HEK293 (cell line): ENCODE measurements around the gene EXOSC6.

ENCODE experiments used
- CTCF ChIA-PET: fragments of 350-600 bp; formaldehyde crosslinking; extraction: SDS; loops from one replicate; lab custom pipeline; 2021; ENCODE audit warnings: antibody characterized with exemption; lab: Yijun Ruan, JAX
- POLR2A ChIA-PET: fragments of 300-600 bp; formaldehyde crosslinking; extraction: SDS; loops from one replicate; lab custom pipeline; 2020; ENCODE audit warnings: antibody characterized with exemption, inconsistent platforms; lab: Yijun Ruan, JAX
- H3K27ac ChIP-seq: fragments of 200-500 bp; sonication (Bioruptor generic); 2 replicates; pipeline ENCODE4 v1.5.1; 2014; ENCODE audit warnings: low read depth, low read length, control low read depth, inconsistent platforms; ENCODE audit errors: extremely low read depth
- H3K36me3 ChIP-seq, 2 experiments: fragments of 200-500 bp in 1 of 2; sonication (Bioruptor generic) in 1 of 2; 1 replicate in 1 of 2; 2 replicates in 1 of 2; pipeline ENCODE4 v1.5.1; 2014 to 2017; ENCODE audit warnings: inconsistent platforms in 2 of 2, low read length in 2 of 2; ENCODE audit not compliant: control insufficient read depth in 2 of 2, insufficient read depth in 1 of 2
- H3K4me1 ChIP-seq: fragments of 200-500 bp; sonication (Bioruptor generic); 2 replicates; pipeline ENCODE4 v1.5.1; 2014; ENCODE audit warnings: mild to moderate bottlenecking, low read length, inconsistent platforms; ENCODE audit not compliant: control insufficient read depth, insufficient read depth
- H3K4me3 ChIP-seq: 2 replicates; pipeline ENCODE4 v1.5.1; 2011; ENCODE audit warnings: low read depth, mild to moderate bottlenecking, control low read depth, low read length, moderate library complexity
- H3K9me3 ChIP-seq: fragments of 200-500 bp; sonication (Bioruptor generic); 2 replicates; pipeline ENCODE4 v1.5.1; 2014; ENCODE audit warnings: low read depth, low read length, inconsistent platforms; ENCODE audit not compliant: control insufficient read depth, insufficient read depth
- HOXD13 ChIP-seq: sonication (generic); formaldehyde crosslinking; IDR thresholded peaks from 2 replicates; pipeline ENCODE4 v1.8.0; 2022; ENCODE audit warnings: missing genetic modification reagents, borderline replicate concordance
- IKZF3 ChIP-seq: fragments of 450-650 bp; IDR thresholded peaks from 2 replicates; pipeline ENCODE4 v1.5.0; 2018; ENCODE audit warnings: missing biosample characterization, mild to moderate bottlenecking, missing genetic modification characterization, moderate library complexity
- MEIS1 ChIP-seq: sonication (generic); formaldehyde crosslinking; IDR thresholded peaks from 2 replicates; pipeline ENCODE4 v1.8.1; 2022; ENCODE audit warnings: missing genetic modification reagents, mild to moderate bottlenecking, borderline replicate concordance
- PRDM6 ChIP-seq: fragments of 450-650 bp; formaldehyde crosslinking; IDR thresholded peaks from 2 replicates; pipeline ENCODE4 v1.5.1; 2017; ENCODE audit warnings: missing biosample characterization, missing genetic modification characterization
- SCRT2 ChIP-seq: fragments of 450-650 bp; formaldehyde crosslinking; IDR thresholded peaks from 2 replicates; pipeline ENCODE4 v1.5.1; 2016; ENCODE audit warnings: missing biosample characterization, missing genetic modification characterization
- SETDB1 ChIP-seq: IDR thresholded peaks from one replicate; pipeline ENCODE4 v1.6.1; 2017; ENCODE audit warnings: mild to moderate bottlenecking, low read length, moderate library complexity, mixed read lengths; ENCODE audit not compliant: insufficient read length
- ZBTB17 ChIP-seq: fragments of 450-650 bp; formaldehyde crosslinking; IDR thresholded peaks from 2 replicates; pipeline ENCODE4 v1.5.1; 2016; ENCODE audit warnings: missing biosample characterization, missing genetic modification characterization
- ZBTB21 ChIP-seq: fragments of 450-650 bp; formaldehyde crosslinking; IDR thresholded peaks from 2 replicates; pipeline ENCODE4 v1.5.1; 2017; ENCODE audit warnings: missing biosample characterization, missing genetic modification characterization
- ZNF2 ChIP-seq: fragments of 450-650 bp; formaldehyde crosslinking; IDR thresholded peaks from 2 replicates; pipeline ENCODE4 v1.5.1; 2016; ENCODE audit warnings: missing biosample characterization, missing genetic modification characterization
- ZNF324 ChIP-seq: fragments of 450-650 bp; formaldehyde crosslinking; IDR thresholded peaks from 2 replicates; pipeline ENCODE4 v1.5.1; 2016; ENCODE audit warnings: missing biosample characterization, missing genetic modification characterization
- ZNF544 ChIP-seq: fragments of 450-650 bp; formaldehyde crosslinking; IDR thresholded peaks from 2 replicates; pipeline ENCODE4 v1.5.0; 2017; ENCODE audit warnings: missing biosample characterization, missing genetic modification characterization
- ZNF600 ChIP-seq: fragments of 450-650 bp; formaldehyde crosslinking; IDR thresholded peaks from 2 replicates; pipeline ENCODE4 v1.5.1; 2016; ENCODE audit warnings: missing biosample characterization, missing genetic modification characterization
- ZNF626 ChIP-seq: fragments of 450-650 bp; sonication (Bioruptor Pico); formaldehyde crosslinking; IDR thresholded peaks from 2 replicates; pipeline ENCODE4 v1.5.1; 2018; ENCODE audit warnings: missing biosample characterization, missing genetic modification characterization, inconsistent platforms
- ZNF629 ChIP-seq: fragments of 450-650 bp; formaldehyde crosslinking; IDR thresholded peaks from 2 replicates; pipeline ENCODE4 v1.5.1; 2017; ENCODE audit warnings: missing biosample characterization, missing genetic modification characterization
- ZNF776 ChIP-seq: fragments of 450-650 bp; formaldehyde crosslinking; IDR thresholded peaks from 2 replicates; pipeline ENCODE4 v1.5.0; 2017; ENCODE audit warnings: missing biosample characterization, missing genetic modification characterization, borderline replicate concordance
- ZNF837 ChIP-seq: fragments of 450-650 bp; formaldehyde crosslinking; IDR thresholded peaks from 2 replicates; pipeline ENCODE4 v1.5.1; 2016; ENCODE audit warnings: missing biosample characterization, missing genetic modification characterization
- TF ChIP-seq, protein P1 (sequence below): fragments of 450-650 bp; formaldehyde crosslinking; IDR thresholded peaks from 2 replicates; pipeline ENCODE4 v1.5.1; 2017; ENCODE audit warnings: missing biosample characterization, missing genetic modification characterization
- TF ChIP-seq, protein P2 (sequence below): fragments of 450-650 bp; formaldehyde crosslinking; IDR thresholded peaks from 2 replicates; pipeline ENCODE4 v1.5.1; 2016; ENCODE audit warnings: missing biosample characterization, missing genetic modification characterization

EXOSC6 gene

GRCh38 chr16:70257391-70257790, 5.7 kb upstream of the EXOSC6 start:
- H3K4me1 ChIP-seq, result no peaks in the 10 kb centered on the region
- TF ChIP-seq IKZF3 (tag by site-specific recombination), result 0 out of 2 replicates have a peak, but pooled peaks have one; percentile 18
- TF ChIP-seq ZNF626 (tag by site-specific recombination), result no peak
- TF ChIP-seq, all 188 proteins: peak for 1
- CTCF ChIA-PET, result interaction anchor here (0.6 to 1.5 kb wide), 2 partner anchors 10 to 128 kb away, joined by 3 to 7 read pairs; no protein-coding TSS in a partner anchor
- H3K27ac ChIP-seq, result no peak overlapping the region
- no peaks in the 10 kb centered on the region for H3K9me3 ChIP-seq
- no peak overlapping the region for H3K4me3 ChIP-seq
- POLR2A ChIA-PET, result interaction anchor here (0.6 to 1.4 kb wide), 3 partner anchors 25 to 31 kb away, joined by 3 to 5 read pairs (median 3); no protein-coding TSS in a partner anchor
- peaks cover 54 to 97% of the 10 kb centered on the region in 2 experiments for H3K36me3 ChIP-seq

- no peak overlapping the region for H3K4me3 ChIP-seq
- no peaks in the 10 kb centered on the region for H3K4me1 ChIP-seq
- CTCF ChIA-PET, result interaction anchor here (2.8 kb wide), 1 partner anchor 12 kb away, joined by 13 read pairs; no protein-coding TSS in a partner anchor
- H3K36me3 ChIP-seq, result peaks cover 37 to 88% of the 10 kb centered on the region in 2 experiments; a peak in 2 of 3 replicates
- no peak overlapping the region for H3K27ac ChIP-seq
- POLR2A ChIA-PET, result interaction anchor here (0.7 kb wide), 1 partner anchor 91 kb away, joined by 3 read pairs; the partner anchor contains the start of gene DDX19A
- TF ChIP-seq ZNF776, result no peak
- TF ChIP-seq SCRT2, result 0 out of 2 replicates have a peak, but pooled peaks have one; percentile 29
- no peaks in the 10 kb centered on the region for H3K9me3 ChIP-seq
These were observed 3.8 kb upstream of the EXOSC6 start for GRCh38 chr16:70255574-70255973.

GRCh38 chr16:70254965-70255286, 3.2 kb upstream of the EXOSC6 start:
- ChIA-PET POLR2A (interaction anchor here (0.7 to 1.0 kb wide), 2 partner anchors 27 to 92 kb away, joined by 3 to 4 read pairs; partner anchors contain the start of gene DDX19A), CTCF (interaction anchor here (2.8 to 3.4 kb wide), 2 partner anchors 7 to 13 kb away, joined by 13 to 24 read pairs; no protein-coding TSS in a partner anchor)
- Histone ChIP-seq H3K4me1 (no peaks in the 10 kb centered on the region), H3K36me3 (peaks cover 33 to 84% of the 10 kb centered on the region in 2 experiments; a peak in 2 of 3 replicates), H3K27ac (no peak overlapping the region), H3K9me3 (no peaks in the 10 kb centered on the region), H3K4me3 (no peak overlapping the region)
- TF ChIP-seq ZBTB17 (tag by site-specific recombination), result no peak
- no peak for TF ChIP-seq ZNF324
- TF ChIP-seq MEIS1 (CRISPR knock-in tag), result no peak
- no peak for TF ChIP-seq ZNF2 (tag by site-specific recombination)
- no peak for TF ChIP-seq HOXD13 (CRISPR knock-in tag)
- TF ChIP-seq, protein P1, sequence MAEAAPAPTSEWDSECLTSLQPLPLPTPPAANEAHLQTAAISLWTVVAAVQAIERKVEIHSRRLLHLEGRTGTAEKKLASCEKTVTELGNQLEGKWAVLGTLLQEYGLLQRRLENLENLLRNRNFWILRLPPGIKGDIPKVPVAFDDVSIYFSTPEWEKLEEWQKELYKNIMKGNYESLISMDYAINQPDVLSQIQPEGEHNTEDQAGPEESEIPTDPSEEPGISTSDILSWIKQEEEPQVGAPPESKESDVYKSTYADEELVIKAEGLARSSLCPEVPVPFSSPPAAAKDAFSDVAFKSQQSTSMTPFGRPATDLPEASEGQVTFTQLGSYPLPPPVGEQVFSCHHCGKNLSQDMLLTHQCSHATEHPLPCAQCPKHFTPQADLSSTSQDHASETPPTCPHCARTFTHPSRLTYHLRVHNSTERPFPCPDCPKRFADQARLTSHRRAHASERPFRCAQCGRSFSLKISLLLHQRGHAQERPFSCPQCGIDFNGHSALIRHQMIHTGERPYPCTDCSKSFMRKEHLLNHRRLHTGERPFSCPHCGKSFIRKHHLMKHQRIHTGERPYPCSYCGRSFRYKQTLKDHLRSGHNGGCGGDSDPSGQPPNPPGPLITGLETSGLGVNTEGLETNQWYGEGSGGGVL, result no peak
- TF ChIP-seq ZNF837 (tag by site-specific recombination), result no peak
- TF ChIP-seq, protein P2, sequence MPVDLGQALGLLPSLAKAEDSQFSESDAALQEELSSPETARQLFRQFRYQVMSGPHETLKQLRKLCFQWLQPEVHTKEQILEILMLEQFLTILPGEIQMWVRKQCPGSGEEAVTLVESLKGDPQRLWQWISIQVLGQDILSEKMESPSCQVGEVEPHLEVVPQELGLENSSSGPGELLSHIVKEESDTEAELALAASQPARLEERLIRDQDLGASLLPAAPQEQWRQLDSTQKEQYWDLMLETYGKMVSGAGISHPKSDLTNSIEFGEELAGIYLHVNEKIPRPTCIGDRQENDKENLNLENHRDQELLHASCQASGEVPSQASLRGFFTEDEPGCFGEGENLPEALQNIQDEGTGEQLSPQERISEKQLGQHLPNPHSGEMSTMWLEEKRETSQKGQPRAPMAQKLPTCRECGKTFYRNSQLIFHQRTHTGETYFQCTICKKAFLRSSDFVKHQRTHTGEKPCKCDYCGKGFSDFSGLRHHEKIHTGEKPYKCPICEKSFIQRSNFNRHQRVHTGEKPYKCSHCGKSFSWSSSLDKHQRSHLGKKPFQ (tag by site-specific recombination), result no peak
- no peak for TF ChIP-seq SETDB1
- no peak for TF ChIP-seq ZNF544
- TF ChIP-seq ZNF600 (tag by site-specific recombination), result no peak
- TF ChIP-seq ZNF629 (tag by site-specific recombination), result no peak
- TF ChIP-seq PRDM6, result no peak
- no peak for TF ChIP-seq ZBTB21 (tag by site-specific recombination)
